Nephron progenitor cell (in vitro differentiated cells): ENCODE data around the gene LHFPL4.

Source experiments
- DNase-seq: peaks from one replicate; pipeline ENCODE4 v3.0.0; 2021
- H3K27ac Mint-ChIP-seq: 2 replicates; pipeline ENCODE4 v1.8.0; 2021; ENCODE audit warnings: mild to moderate bottlenecking, moderate library complexity, mixed read lengths
- H3K27me3 Mint-ChIP-seq: 2 replicates; pipeline ENCODE4 v1.8.0; 2021; ENCODE audit warnings: mild to moderate bottlenecking, low read depth, mixed read lengths; ENCODE audit not compliant: poor library complexity
- H3K36me3 Mint-ChIP-seq: 2 replicates; pipeline ENCODE4 v1.8.0; 2021; ENCODE audit warnings: low read depth, mixed read lengths
- H3K4me1 Mint-ChIP-seq: 2 replicates; pipeline ENCODE4 v1.8.0; 2021; ENCODE audit warnings: mixed read lengths
- H3K4me3 Mint-ChIP-seq: 2 replicates; pipeline ENCODE4 v1.8.0; 2021; ENCODE audit warnings: mild to moderate bottlenecking, moderate library complexity, mixed read lengths
- H3K9me3 Mint-ChIP-seq: 2 replicates; pipeline ENCODE4 v1.8.0; 2021; ENCODE audit warnings: mild to moderate bottlenecking, moderate library complexity, mixed read lengths
- CTCF ChIP-seq: fragments of 200-600 bp; sonication (generic); IDR thresholded peaks from 2 replicates; pipeline ENCODE4 v1.5.0; 2021; ENCODE audit warnings: antibody characterized with exemption

The LHFPL4 gene

GRCh38 chr3:9455596-9456131, 98.0 kb downstream of the LHFPL4 start:
- DNase-seq: no peak
- H3K36me3 Mint-ChIP-seq: peaks cover 53% of the 10 kb centered on the region
- no peaks in the 10 kb centered on the region for H3K4me1 Mint-ChIP-seq
- no peaks in the 10 kb centered on the region for H3K9me3 Mint-ChIP-seq
- H3K27me3 Mint-ChIP-seq: peaks cover 2% of the 10 kb centered on the region
- H3K27ac Mint-ChIP-seq: no peak overlapping the region
- TF ChIP-seq CTCF: no peak
- H3K4me3 Mint-ChIP-seq: no peak overlapping the region

GRCh38 chr3:9452417-9452816, 101.2 kb downstream of the LHFPL4 start:
- no peak for TF ChIP-seq CTCF
- Mint-ChIP-seq H3K36me3 (peaks cover 67% of the 10 kb centered on the region), H3K4me3 (no peak overlapping the region), H3K4me1 (no peaks in the 10 kb centered on the region), H3K27ac (no peak overlapping the region), H3K9me3 (no peaks in the 10 kb centered on the region), H3K27me3 (peaks cover 2% of the 10 kb centered on the region)
- no peak for DNase-seq

GRCh38 chr3:9450991-9451390, 102.6 kb downstream of the LHFPL4 start:
- Mint-ChIP-seq H3K9me3 (no peaks in the 10 kb centered on the region), H3K36me3 (peaks cover 72% of the 10 kb centered on the region), H3K27me3 (no peaks in the 10 kb centered on the region), H3K4me1 (no peaks in the 10 kb centered on the region), H3K27ac (no peak overlapping the region), H3K4me3 (no peak overlapping the region)
- no peak for TF ChIP-seq CTCF
- DNase-seq: no peak

GRCh38 chr3:9450126-9450525, 103.5 kb downstream of the LHFPL4 start:
- H3K27me3 Mint-ChIP-seq: no peaks in the 10 kb centered on the region
- no peak for TF ChIP-seq CTCF
- peaks cover 72% of the 10 kb centered on the region for H3K36me3 Mint-ChIP-seq
- H3K4me1 Mint-ChIP-seq: no peaks in the 10 kb centered on the region
- no peak overlapping the region for H3K27ac Mint-ChIP-seq
- H3K9me3 Mint-ChIP-seq: no peaks in the 10 kb centered on the region
- H3K4me3 Mint-ChIP-seq: no peak overlapping the region
- DNase-seq: no peak

- Mint-ChIP-seq H3K4me3 (no peak overlapping the region), H3K27me3 (no peaks in the 10 kb centered on the region), H3K9me3 (no peaks in the 10 kb centered on the region), H3K27ac (peak overlapping the region; percentile 68), H3K36me3 (peaks cover 81% of the 10 kb centered on the region), H3K4me1 (no peaks in the 10 kb centered on the region)
- no peak for DNase-seq
- TF ChIP-seq CTCF: no peak
Measured at GRCh38 chr3:9448643-9449042, 105.0 kb downstream of the LHFPL4 start.
